Right lobe of liver (tissue), 6 donors: Measurements from ENCODE around the gene NDUFS7. TPM values are rescaled to one million over a fixed set of nuclear protein-coding genes. Genes with fewer than 3 reads are reported as not detected.

Source experiments
- ATAC-seq, 4 donors: fragments of 200-7000 bp; cut with Tn5 transposase; one replicate each; pipeline ENCODE4 v1.9.1; 2020; ENCODE audit warnings: mild to moderate bottlenecking in 4 of 4, moderate library complexity in 4 of 4
- DNase-seq, 3 donors: peaks; one replicate each; pipeline ENCODE4 v3.0.0-alpha.2; 2020
- H3K27ac ChIP-seq, 3 donors: fragments of 200-600 bp; one replicate each; pipeline ENCODE4 v1.8.0; 2022
- H3K27me3 ChIP-seq, 2 donors: fragments of 200-600 bp; one replicate each; pipeline ENCODE4 v1.8.0; 2022
- H3K36me3 ChIP-seq, 4 donors: fragments of 200-600 bp; sonication (generic) in 1 of 4; one replicate each; pipeline versions ENCODE4 v1.5.1 to v1.8.0; 2017 to 2022; ENCODE audit warnings: control low read depth in 1 of 4
- H3K4me1 ChIP-seq, 4 donors: fragments of 200-600 bp; sonication (generic) in 1 of 4; one replicate each; pipeline versions ENCODE4 v1.5.1 to v1.8.0; 2017 to 2022; ENCODE audit warnings: control low read depth in 1 of 4
- H3K4me3 ChIP-seq, 3 donors: fragments of 200-600 bp; one replicate each; pipeline ENCODE4 v1.8.0; 2022
- H3K9me3 ChIP-seq, 4 donors: fragments of 200-600 bp; sonication (generic) in 1 of 4; one replicate each; pipeline versions ENCODE4 v1.5.1 to v1.8.0; 2017 to 2022; ENCODE audit warnings: control low read depth in 1 of 4
- POLR2A ChIP-seq: fragments of 450-650 bp; IDR thresholded peaks from one replicate; pipeline ENCODE4 v1.6.1; 2017; ENCODE audit warnings: antibody characterized with exemption, mild to moderate bottlenecking
- WGBS: methylation state at CpG from one replicate; pipeline ENCODE4 v1.1.6; 2018; ENCODE audit warnings: low coverage, low lambda C conversion rate; ENCODE audit not compliant: insufficient coverage; ENCODE audit errors: missing lambda C conversion rate; 5-methylcytosine and 5-hydroxymethylcytosine counted together
- intact Hi-C, 2 donors: fragments of 100-400 bp; cut with DNase I; formaldehyde crosslinking; loops; one replicate each; pipeline versions ENCODE4 v1.11.2 to v1.14.1; 2022
- total RNA-seq, 6 experiments: library from RNA; depleted of rRNA in 2 of 6; stranded (reverse); fragments of >200 nt in 2 of 6; fragmentation: NEBNext Ultra II Directional in 3 of 6; extraction: Animal tissue kit (Norgen Biotek cat#: 25700) in 3 of 6; gene quantifications; one replicate each; pipeline versions ENCODE4 v1.1.0 to v1.2.4, GENCODE V29; 2016 to 2023
- TF ChIP-seq, protein P1 (sequence below), 4 donors: fragments of 200-600 bp in 3 of 4; fragments of 450-650 bp in 1 of 4; IDR thresholded peaks; one replicate each; pipeline versions ENCODE4 v1.5.1 to v1.8.0; 2016 to 2022; ENCODE audit warnings: antibody characterized with exemption in 4 of 4, mild to moderate bottlenecking in 2 of 4
- donor health status: DM: no; HTN: yes; CAD: no.
- donor health status: DM: no; HTN: no; CAD: no.
- donor health status: DM: no; HTN: no; CAD: no.
- donor health status: DM: no; HTN: yes; CAD: no.
- donor health status: DM: no; HTN: yes; CAD: no.

Gene NDUFS7
- total RNA-seq, 6 experiments from 2014 or later: 70.1 to 210 (median 85.0) TPM

DNA sequence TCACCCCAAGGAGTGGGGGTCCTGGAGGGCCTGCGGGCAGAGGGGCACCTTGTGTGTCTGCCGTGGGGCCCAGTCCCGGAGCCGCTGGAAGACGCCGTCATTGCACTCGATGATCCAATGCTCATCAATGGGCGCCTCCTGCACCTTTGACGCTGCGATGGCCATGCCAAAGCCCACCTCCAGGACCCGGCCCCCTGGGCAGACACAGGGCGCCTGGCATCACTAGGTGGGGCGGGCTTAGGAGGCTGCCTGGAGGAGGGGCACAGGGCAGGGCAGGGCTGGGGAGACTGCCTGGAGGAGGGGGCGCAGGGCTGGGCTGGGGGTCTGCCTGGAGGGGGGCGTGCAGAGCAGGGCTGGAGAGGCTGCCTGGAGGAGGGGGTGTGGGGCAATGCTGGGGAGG lies 16.0 kb downstream of the NDUFS7 start:
- intact Hi-C loops: loop anchor here (5.0 to 10.0 kb wide), 2 partner anchors 115 to 122 kb away; partner anchors contain the start of genes EFNA2 (in 1 of the 2) and FAM174C (in 1 of the 2)
- DNase-seq (peak in 2 of 3 donors; percentile 55 to 56), ATAC-seq (no peak)
- no peaks in the 10 kb centered on the region for H3K27me3 ChIP-seq
- H3K9me3 ChIP-seq: no peaks in the 10 kb centered on the region
- peak overlapping the region in 2 of 3 donors; percentile 18 to 89 for H3K27ac ChIP-seq
- peaks cover 0 to 19% (median 7%) of the 10 kb centered on the region in 4 donors for H3K36me3 ChIP-seq
- H3K4me1 ChIP-seq: peaks cover 0 to 43% (median 18%) of the 10 kb centered on the region in 4 donors
- 16% methylated on average over 3 of the region's 15 CpGs for WGBS
- peak overlapping the region in 2 of 3 donors; percentile 85 to 95 for H3K4me3 ChIP-seq
- TF ChIP-seq, protein P1, sequence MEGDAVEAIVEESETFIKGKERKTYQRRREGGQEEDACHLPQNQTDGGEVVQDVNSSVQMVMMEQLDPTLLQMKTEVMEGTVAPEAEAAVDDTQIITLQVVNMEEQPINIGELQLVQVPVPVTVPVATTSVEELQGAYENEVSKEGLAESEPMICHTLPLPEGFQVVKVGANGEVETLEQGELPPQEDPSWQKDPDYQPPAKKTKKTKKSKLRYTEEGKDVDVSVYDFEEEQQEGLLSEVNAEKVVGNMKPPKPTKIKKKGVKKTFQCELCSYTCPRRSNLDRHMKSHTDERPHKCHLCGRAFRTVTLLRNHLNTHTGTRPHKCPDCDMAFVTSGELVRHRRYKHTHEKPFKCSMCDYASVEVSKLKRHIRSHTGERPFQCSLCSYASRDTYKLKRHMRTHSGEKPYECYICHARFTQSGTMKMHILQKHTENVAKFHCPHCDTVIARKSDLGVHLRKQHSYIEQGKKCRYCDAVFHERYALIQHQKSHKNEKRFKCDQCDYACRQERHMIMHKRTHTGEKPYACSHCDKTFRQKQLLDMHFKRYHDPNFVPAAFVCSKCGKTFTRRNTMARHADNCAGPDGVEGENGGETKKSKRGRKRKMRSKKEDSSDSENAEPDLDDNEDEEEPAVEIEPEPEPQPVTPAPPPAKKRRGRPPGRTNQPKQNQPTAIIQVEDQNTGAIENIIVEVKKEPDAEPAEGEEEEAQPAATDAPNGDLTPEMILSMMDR (IDR thresholded peaks at IDR 0.05): no peak
- TF ChIP-seq POLR2A: no peak

DNA sequence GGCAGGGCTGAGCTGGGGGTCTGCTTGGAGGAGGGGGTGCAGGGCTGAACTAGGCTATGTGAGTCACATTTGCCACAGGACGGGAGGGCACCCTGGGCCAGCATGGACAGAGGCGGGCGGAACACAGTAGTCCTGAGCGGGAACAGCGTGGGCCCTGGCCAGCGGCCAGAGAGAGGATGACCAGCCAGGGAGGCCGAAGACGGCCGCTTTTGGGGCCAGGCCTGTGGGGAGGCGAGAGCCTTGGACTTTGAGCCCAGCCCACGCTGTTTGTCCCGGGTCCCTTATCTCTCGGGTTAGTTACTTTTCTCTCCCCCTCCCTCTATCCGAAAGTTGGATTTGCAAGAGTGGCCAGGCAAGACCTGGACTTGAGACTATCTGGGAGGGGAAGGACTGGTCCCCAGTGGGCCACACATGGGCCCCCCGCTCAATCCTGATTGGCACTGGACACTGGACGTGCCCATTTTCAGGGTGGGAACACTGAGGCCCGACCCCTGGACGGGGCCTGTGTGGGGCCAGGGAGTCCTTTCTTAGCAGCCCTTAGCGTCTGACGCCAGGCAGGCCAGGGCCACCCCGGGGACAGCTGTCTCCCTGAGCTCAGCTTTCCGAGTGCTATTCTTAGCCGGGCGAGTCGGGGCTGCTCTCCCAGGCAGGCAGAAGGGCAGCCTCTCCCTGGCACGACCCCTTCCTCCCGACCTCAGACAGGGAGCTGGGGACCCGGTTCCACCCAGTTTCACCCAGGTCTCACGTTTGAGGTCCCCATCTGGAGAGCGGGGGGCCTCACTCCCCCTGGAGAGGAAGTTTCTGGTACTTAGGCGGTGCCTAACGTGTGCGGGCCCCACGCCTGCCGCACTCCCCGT lies 16.8 kb downstream of the NDUFS7 start:
- Histone ChIP-seq H3K36me3 (peaks cover 0 to 19% (median 7%) of the 10 kb centered on the region in 4 donors), H3K27ac (peak overlapping the region; percentile 76 to 89 (median 78)), H3K4me3 (peak overlapping the region; percentile 75 to 95 (median 85)), H3K27me3 (no peaks in the 10 kb centered on the region), H3K9me3 (no peaks in the 10 kb centered on the region), H3K4me1 (peaks cover 0 to 35% (median 14%) of the 10 kb centered on the region in 4 donors)
- intact Hi-C loops: no loop called here
- peak; percentile 60 to 68 (median 63) for ATAC-seq
- 10% methylated on average over 8 of the region's 36 CpGs for WGBS
- TF ChIP-seq POLR2A: peak; percentile 80
- TF ChIP-seq, protein P1 (IDR thresholded peaks at IDR 0.05): peak in 1 of 4 donors; percentile 3
- peak; percentile 93 to 96 (median 94) for DNase-seq

DNA sequence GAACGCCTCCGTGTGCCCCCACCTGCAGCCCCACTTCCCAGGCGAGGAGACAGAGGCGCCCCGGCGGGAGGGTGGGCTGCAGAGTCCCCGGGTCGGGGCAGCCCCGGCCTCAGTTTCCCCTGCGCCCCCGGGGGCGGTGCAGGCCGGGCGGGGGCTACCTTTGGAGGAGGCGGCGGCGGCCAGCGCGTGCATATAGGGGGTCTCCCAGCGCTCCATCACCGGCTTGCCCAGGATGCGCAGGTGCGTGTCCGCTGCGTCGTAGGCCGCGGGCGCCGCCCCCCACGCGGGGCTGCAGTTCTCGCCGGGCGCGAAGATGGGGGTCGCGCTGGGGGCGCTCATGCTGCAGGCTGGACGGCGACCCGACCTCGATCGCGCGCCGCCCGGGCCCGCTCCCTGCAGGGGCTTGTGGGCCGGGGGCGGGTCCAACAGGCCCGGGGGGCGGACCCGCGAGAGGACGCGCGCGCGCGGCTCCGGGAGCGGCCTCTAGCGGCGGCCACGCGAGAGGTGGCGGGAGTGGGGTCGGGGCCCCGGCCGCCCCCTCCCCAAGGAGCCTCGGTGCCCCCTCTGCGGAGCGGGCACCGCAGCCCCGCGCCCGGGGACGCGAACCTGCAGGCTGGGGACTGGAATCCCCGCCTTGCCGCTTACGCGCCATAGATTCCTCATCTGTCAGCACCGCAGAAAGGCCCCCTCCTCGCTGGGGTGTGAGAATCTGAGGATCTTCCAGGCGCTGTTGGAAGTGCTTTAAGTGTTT lies 17.6 kb downstream of the NDUFS7 start, which contains the start of gene GAMT:
GAMT (minus strand) TSS at position 405 of the 751 bp plus-strand sequence; CDS start at position 339, 66 bp downstream.
- DNase-seq (peak; percentile 69 to 77 (median 73)), ATAC-seq (peak; percentile 27 to 71 (median 51))
- Histone ChIP-seq H3K27me3 (no peaks in the 10 kb centered on the region), H3K27ac (peak within 1 kb of the TSS; percentile 76 to 89 (median 78)), H3K4me1 (peaks cover 0 to 27% (median 10%) of the 10 kb centered on the region in 4 donors), H3K36me3 (peaks cover 0 to 19% (median 7%) of the 10 kb centered on the region in 4 donors), H3K9me3 (no peaks in the 10 kb centered on the region), H3K4me3 (peak within 1 kb of the TSS; percentile 75 to 95 (median 85))
- intact Hi-C loops: no loop called here
- WGBS: 1% methylated on average over 24 of the region's 87 CpGs
- TF ChIP-seq, protein P1 (IDR thresholded peaks at IDR 0.05): peak; percentile 56 to 84 (median 68)
- peak; percentile 73 for TF ChIP-seq POLR2A

DNA sequence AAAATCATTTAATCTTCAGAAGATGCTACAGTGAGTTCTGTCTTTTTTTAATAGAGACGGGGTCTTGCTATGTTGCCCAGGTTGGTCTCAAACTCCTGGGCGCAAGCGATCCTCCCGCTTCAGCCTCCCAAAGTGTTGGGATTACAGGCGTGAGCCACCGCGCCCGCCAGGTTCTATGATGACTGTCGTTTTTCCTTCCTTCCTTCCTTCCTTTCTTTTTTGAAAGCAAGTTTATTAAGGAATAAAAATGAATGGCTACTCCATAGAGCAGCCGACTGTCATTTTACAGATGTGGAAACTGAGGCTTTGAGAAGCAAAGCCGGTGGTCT lies 18.1 kb downstream of the NDUFS7 start:
- no peak for DNase-seq
- TF ChIP-seq, protein P1 (IDR thresholded peaks at IDR 0.05): no peak
- TF ChIP-seq POLR2A: no peak
- peak overlapping the region; percentile 75 to 95 (median 85) for H3K4me3 ChIP-seq
- peaks cover 0 to 23% (median 9%) of the 10 kb centered on the region in 4 donors for H3K4me1 ChIP-seq
- WGBS: 45% methylated on average over 11 of the region's 11 CpGs
- intact Hi-C loops: no loop called here
- H3K27ac ChIP-seq: peak overlapping the region in 1 of 3 donors; percentile 76
- no peak for ATAC-seq
- no peaks in the 10 kb centered on the region for H3K27me3 ChIP-seq
- peaks cover 0 to 19% (median 7%) of the 10 kb centered on the region in 4 donors for H3K36me3 ChIP-seq
- no peaks in the 10 kb centered on the region for H3K9me3 ChIP-seq
